Heart right ventricle (tissue), 16 donors: ENCODE measurements around the gene SPATA7. TPM values are rescaled to one million over a fixed set of nuclear protein-coding genes. Genes with fewer than 3 reads are reported as not detected.

ENCODE experiments used
- ATAC-seq, 8 donors: fragments of 200-7000 bp; cut with Tn5 transposase; one replicate each; pipeline ENCODE4 v1.9.1; 2020; ENCODE audit warnings: mild to moderate bottlenecking in 8 of 8, moderate library complexity in 8 of 8, moderate number of reproducible peaks in 1 of 8
- DNase-seq, 2 donors: peaks; one replicate each; pipeline ENCODE4 v3.0.0-alpha.2; 2020
- H3K27ac ChIP-seq, 10 donors: fragments of 200-600 bp; sonication (generic) in 2 of 10; one replicate each; pipeline versions ENCODE4 v1.5.0 to v1.8.0; 2020 to 2022; ENCODE audit warnings: mild to moderate bottlenecking in 3 of 10
- H3K27me3 ChIP-seq, 7 donors: fragments of 200-600 bp; one replicate each; pipeline ENCODE4 v1.8.0; 2021 to 2022; ENCODE audit warnings: mild to moderate bottlenecking in 2 of 7
- H3K36me3 ChIP-seq, 9 donors: fragments of 200-600 bp; sonication (generic) in 1 of 9; one replicate each; pipeline versions ENCODE4 v1.5.0 to v1.8.0; 2020 to 2022; ENCODE audit warnings: mild to moderate bottlenecking in 2 of 9
- H3K4me1 ChIP-seq, 9 donors: fragments of 200-600 bp; sonication (generic) in 1 of 9; one replicate each; pipeline versions ENCODE4 v1.5.0 to v1.8.0; 2020 to 2022; ENCODE audit warnings: mild to moderate bottlenecking in 4 of 9
- H3K4me3 ChIP-seq, 10 donors: fragments of 200-600 bp; sonication (generic) in 2 of 10; one replicate each; pipeline versions ENCODE4 v1.5.0 to v1.8.0; 2020 to 2022; ENCODE audit warnings: mild to moderate bottlenecking in 7 of 10, moderate library complexity in 2 of 10
- H3K9me3 ChIP-seq, 11 donors: fragments of 200-600 bp in 10 of 11; sonication (generic) in 2 of 11; one replicate each; pipeline versions ENCODE4 v1.5.0 to v1.8.0; 2013 to 2022; ENCODE audit warnings: mild to moderate bottlenecking in 2 of 11, control low read depth in 1 of 11, moderate library complexity in 1 of 11
- WGBS, 2 donors: extraction: QIAGEN DNeasy Blood & Tissue Kit; methylation state at CpG; one replicate each; pipeline ENCODE4 v1.1.7; 2013; ENCODE audit warnings: inconsistent platforms in 1 of 2; 5-methylcytosine and 5-hydroxymethylcytosine counted together
- intact Hi-C, 10 donors: fragments of 100-400 bp; cut with DNase I; formaldehyde crosslinking; loops; one replicate each; pipeline versions ENCODE4 v1.11.1 to v1.14.2; 2022
- long read RNA-seq, 3 donors: library from polyadenylated mRNA; unstranded; transcript quantifications; one replicate each; pipeline ENCODE4 v2.0.0, GENCODE V29; 2020 to 2021
- polyA plus RNA-seq, 2 donors: library from polyadenylated mRNA; stranded (reverse); fragments of 200-250 nt; gene quantifications; one replicate each; pipeline ENCODE4 v1.2.3, GENCODE V29; 2013
- total RNA-seq, 10 donors: library from RNA; stranded (reverse); fragmentation: NEBNext Ultra II Directional in 3 of 10; extraction: Animal tissue kit (Norgen Biotek cat#: 25700) in 3 of 10; gene quantifications; one replicate each; pipeline versions ENCODE4 v1.2.1 to v1.2.4, GENCODE V29; 2021 to 2023
- TF ChIP-seq, protein P1 (sequence below), 9 donors: fragments of 200-600 bp; sonication (generic) in 2 of 9; IDR thresholded peaks; one replicate each; pipeline versions ENCODE4 v1.5.0 to v1.8.0; 2021 to 2022; ENCODE audit warnings: antibody characterized with exemption in 9 of 9, mild to moderate bottlenecking in 5 of 9, moderate library complexity in 1 of 9
- donor health status: Arrhythmogenic right ventricular cardiomyopathy.
- donor health status: ischemic (EF 13 %, LVEDD 7.1; RV severe dilation, severe dysfunction).
- donor health status: healthy with polysubstance abuse.
- donor health status: DM: no; HTN: yes; CAD: no.
- donor health status: DM: no; HTN: no; CAD: no.
- donor health status: ischemic (EF 25% LVEDD 6.9; RV normal size, moderate dysfunction).
- donor health status: ischemic (EF 25% LVEDD 5.7; RV mildly dilated, moderate dysfunction).
- donor health status: healthy.
- donor health status: DM: yes; HTN: yes; CAD: no.
- donor health status: Ischemic cardiomyopathy.
- donor health status: ischemic (EF 35%, LVEDD 5.7; RV mildly dilated, moderate dysfunction).
- donor health status: nonischemic (EF 11% LVEDD 7.7; RV severe dilation, severe dysfunction).
- donor health status: DM: yes; HTN: yes; CAD: no.
- donor health status: PGD.
- donor health status: ischemic (EF 29% LVEDD 5.4; RV normal size, mild dysfunction).
- donor health status: nonischemic (EF 23%, LVEDD 6.1; RV moderate dilation, normal function).

The SPATA7 gene, protein sequence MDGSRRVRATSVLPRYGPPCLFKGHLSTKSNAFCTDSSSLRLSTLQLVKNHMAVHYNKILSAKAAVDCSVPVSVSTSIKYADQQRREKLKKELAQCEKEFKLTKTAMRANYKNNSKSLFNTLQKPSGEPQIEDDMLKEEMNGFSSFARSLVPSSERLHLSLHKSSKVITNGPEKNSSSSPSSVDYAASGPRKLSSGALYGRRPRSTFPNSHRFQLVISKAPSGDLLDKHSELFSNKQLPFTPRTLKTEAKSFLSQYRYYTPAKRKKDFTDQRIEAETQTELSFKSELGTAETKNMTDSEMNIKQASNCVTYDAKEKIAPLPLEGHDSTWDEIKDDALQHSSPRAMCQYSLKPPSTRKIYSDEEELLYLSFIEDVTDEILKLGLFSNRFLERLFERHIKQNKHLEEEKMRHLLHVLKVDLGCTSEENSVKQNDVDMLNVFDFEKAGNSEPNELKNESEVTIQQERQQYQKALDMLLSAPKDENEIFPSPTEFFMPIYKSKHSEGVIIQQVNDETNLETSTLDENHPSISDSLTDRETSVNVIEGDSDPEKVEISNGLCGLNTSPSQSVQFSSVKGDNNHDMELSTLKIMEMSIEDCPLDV
- total RNA-seq: 10 to 100 TPM in 4 of 10 donors, 1 to 10 TPM in 6; 5.1 to 14.7 (median 9.2) TPM
- 1 to 10 TPM; 3.1 to 6.0 TPM for polyA plus RNA-seq
- long read RNA-seq, donor 1, transcript SPATA7-202 (11 exons, 1,891 nt): major isoform, 5 of 12 reads
- long read RNA-seq, donor 1, partial matches to known transcripts: 2 of 12 reads
- long read RNA-seq, donor 1, other reads (novel, unspliced or antisense): 2 of 12 reads
- long read RNA-seq, donor 2, partial matches to known transcripts: 1 of 4 reads
- long read RNA-seq, donor 2, other reads (novel, unspliced or antisense): 1 of 4 reads
- long read RNA-seq, donor 3, transcript SPATA7-202 (11 exons, 1,891 nt): major isoform, 6 of 12 reads
- long read RNA-seq, donor 3, partial matches to known transcripts: 1 of 12 reads
- long read RNA-seq, donor 3, other reads (novel, unspliced or antisense): 2 of 12 reads

GRCh38 chr14:88385212-88386101, at the start of gene SPATA7:
Gene SPATA7 (plus strand): TSS chr14:88385657. CDS start chr14:88385819, 162 bp downstream.
- peak; percentile 99 to 100 (median 100) for ATAC-seq
- Histone ChIP-seq H3K9me3 (no peaks in the 10 kb centered on the region), H3K27ac (peak within 1 kb of the TSS in 9 of 10 donors; percentile 64 to 88 (median 80)), H3K27me3 (no peaks in the 10 kb centered on the region), H3K4me3 (peak within 1 kb of the TSS; percentile 55 to 95 (median 72)), H3K4me1 (peaks cover 0 to 19% (median 14%) of the 10 kb centered on the region in 9 donors), H3K36me3 (no peaks in the 10 kb centered on the region)
- WGBS, 2 donors: 0% methylated on average over 50 of the region's 50 CpGs
- DNase-seq: peak; percentile 94 to 95
- intact Hi-C loops: loop anchor here in 5 of 10 donors (5.0 to 10.0 kb wide), 6 partner anchors 169 to 391 kb away; partner anchors contain the start of genes PTPN21 (in 2 of the 5), GALC (in 1 of the 5) and ZC3H14 (in 1 of the 5)
- TF ChIP-seq, protein P1, sequence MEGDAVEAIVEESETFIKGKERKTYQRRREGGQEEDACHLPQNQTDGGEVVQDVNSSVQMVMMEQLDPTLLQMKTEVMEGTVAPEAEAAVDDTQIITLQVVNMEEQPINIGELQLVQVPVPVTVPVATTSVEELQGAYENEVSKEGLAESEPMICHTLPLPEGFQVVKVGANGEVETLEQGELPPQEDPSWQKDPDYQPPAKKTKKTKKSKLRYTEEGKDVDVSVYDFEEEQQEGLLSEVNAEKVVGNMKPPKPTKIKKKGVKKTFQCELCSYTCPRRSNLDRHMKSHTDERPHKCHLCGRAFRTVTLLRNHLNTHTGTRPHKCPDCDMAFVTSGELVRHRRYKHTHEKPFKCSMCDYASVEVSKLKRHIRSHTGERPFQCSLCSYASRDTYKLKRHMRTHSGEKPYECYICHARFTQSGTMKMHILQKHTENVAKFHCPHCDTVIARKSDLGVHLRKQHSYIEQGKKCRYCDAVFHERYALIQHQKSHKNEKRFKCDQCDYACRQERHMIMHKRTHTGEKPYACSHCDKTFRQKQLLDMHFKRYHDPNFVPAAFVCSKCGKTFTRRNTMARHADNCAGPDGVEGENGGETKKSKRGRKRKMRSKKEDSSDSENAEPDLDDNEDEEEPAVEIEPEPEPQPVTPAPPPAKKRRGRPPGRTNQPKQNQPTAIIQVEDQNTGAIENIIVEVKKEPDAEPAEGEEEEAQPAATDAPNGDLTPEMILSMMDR (IDR thresholded peaks at IDR 0.05): peak in 2 of 9 donors; percentile 15 to 20

DNA sequence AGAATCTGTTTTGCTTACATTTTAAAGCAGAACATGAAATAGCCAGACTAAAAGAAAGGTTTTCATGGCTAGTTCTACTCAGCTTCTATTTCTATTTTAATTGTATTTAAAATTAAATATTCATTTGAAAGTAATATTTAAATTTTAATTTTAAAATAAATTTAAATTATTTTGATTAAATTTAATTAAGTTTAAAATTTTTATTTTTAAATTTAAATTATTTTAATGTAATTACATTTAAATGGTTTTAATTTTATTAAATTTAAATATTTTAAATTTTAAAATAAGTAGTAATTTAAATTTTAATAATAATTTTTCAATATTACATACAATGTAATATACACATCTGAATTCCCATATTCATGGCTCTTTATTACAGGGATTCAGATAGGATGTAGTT, 45.1 kb upstream of the SPATA7 start:
- no peak for ATAC-seq
- TF ChIP-seq, protein P1 (IDR thresholded peaks at IDR 0.05): no peak
- DNase-seq: no peak
- no peak overlapping the region for H3K27ac ChIP-seq
- no peaks in the 10 kb centered on the region for H3K9me3 ChIP-seq
- no peak overlapping the region for H3K4me3 ChIP-seq
- no peaks in the 10 kb centered on the region for H3K4me1 ChIP-seq
- intact Hi-C loops: no loop called here
- H3K27me3 ChIP-seq: peaks cover 0 to 29% (median 5%) of the 10 kb centered on the region in 7 donors
- no peaks in the 10 kb centered on the region for H3K36me3 ChIP-seq

DNA sequence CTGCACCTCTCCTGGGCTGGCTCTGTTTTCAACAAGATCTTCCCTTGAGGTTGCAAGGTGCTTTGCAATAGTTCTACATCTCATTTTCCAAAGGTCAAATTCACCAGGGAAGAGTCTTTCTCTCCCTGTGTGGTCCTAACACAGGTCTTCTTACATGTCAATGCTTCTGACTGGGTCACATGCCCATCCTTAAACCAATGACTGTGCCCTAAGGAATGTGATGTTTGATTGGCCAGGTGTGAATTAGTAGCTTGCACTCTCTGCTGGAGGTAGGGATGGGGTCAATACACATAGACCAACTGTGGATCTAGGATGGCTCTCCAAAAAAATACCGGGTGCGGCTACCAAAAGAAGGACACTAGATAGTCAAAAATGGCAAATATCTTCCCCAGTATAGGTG, 42.5 kb upstream of the SPATA7 start:
- H3K27me3 ChIP-seq: peaks cover 0 to 19% (median 0%) of the 10 kb centered on the region in 7 donors
- TF ChIP-seq, protein P1 (IDR thresholded peaks at IDR 0.05): no peak
- no peaks in the 10 kb centered on the region for H3K4me1 ChIP-seq
- ATAC-seq (no peak), DNase-seq (no peak)
- intact Hi-C loops: no loop called here
- no peak overlapping the region for H3K27ac ChIP-seq
- H3K4me3 ChIP-seq: no peak overlapping the region
- H3K36me3 ChIP-seq: no peaks in the 10 kb centered on the region
- WGBS, 2 donors: 91 to 95% methylated on average over 2 of the region's 2 CpGs
- H3K9me3 ChIP-seq: no peaks in the 10 kb centered on the region
